ENCODE results near the gene RALGAPA2.

DNA sequence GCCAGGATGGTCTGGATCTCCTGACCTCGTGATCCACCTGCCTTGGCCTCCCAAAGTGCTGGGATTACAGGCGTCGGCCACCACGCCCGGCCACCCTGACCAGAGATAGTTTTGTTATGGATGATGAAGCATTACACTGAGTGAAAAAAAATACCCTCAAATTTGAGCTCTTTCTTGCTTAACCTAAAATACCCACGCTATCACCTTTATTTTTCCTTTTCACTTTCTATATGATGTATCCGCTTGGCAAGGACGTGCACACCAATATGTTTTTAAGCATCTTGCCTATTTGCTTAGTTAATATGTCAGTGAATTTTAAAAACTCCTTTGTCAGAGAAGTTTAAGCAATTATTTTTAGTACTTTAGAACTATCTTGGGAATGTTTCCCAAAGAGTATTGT lies 194.2 kb downstream of the RALGAPA2 start:
- TF ChIP-seq, protein P1, sequence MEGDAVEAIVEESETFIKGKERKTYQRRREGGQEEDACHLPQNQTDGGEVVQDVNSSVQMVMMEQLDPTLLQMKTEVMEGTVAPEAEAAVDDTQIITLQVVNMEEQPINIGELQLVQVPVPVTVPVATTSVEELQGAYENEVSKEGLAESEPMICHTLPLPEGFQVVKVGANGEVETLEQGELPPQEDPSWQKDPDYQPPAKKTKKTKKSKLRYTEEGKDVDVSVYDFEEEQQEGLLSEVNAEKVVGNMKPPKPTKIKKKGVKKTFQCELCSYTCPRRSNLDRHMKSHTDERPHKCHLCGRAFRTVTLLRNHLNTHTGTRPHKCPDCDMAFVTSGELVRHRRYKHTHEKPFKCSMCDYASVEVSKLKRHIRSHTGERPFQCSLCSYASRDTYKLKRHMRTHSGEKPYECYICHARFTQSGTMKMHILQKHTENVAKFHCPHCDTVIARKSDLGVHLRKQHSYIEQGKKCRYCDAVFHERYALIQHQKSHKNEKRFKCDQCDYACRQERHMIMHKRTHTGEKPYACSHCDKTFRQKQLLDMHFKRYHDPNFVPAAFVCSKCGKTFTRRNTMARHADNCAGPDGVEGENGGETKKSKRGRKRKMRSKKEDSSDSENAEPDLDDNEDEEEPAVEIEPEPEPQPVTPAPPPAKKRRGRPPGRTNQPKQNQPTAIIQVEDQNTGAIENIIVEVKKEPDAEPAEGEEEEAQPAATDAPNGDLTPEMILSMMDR (conservative IDR thresholded peaks at IDR 0.05; ENCODE audit: low read depth, low read length), result no peak
- TF ChIP-seq EZH2 (IDR thresholded peaks at IDR 0.05; ENCODE audit: low read length, unreplicated experiment), result no peak
